IMR-90 (cell line): Measurements from ENCODE around the gene CDKAL1. TPM values are rescaled to one million over a fixed set of nuclear protein-coding genes. Genes with fewer than 3 reads are reported as not detected.

Experiments used
- ATAC-seq: fragments of 200-7000 bp; cut with Tn5 transposase; 2 replicates; pipeline ENCODE4 v1.9.1; 2020; ENCODE audit warnings: low read depth, mild to moderate bottlenecking, moderate library complexity
- BruUV-seq: library from RNA; stranded (reverse); fragments of 400-500 nt; replicated peaks from 2 replicates; lab custom pipeline; 2021; lab: Mats Ljungman, UMichigan
- CTCF ChIA-PET: fragments of 300-600 bp; formaldehyde crosslinking; extraction: SDS; loops from one replicate; lab custom pipeline; 2021; ENCODE audit warnings: antibody characterized with exemption; lab: Yijun Ruan, JAX
- POLR2A ChIA-PET: fragments of 300-600 bp; sonication (Branson Sonifier 250); formaldehyde crosslinking; loops from one replicate; lab custom pipeline; 2022; ENCODE audit warnings: antibody characterized with exemption; ENCODE audit not compliant: unreplicated experiment; lab: Charles Lee
- DNase-seq: peaks from one replicate; pipeline ENCODE4 v3.0.0; 2013
- H2AFZ ChIP-seq: replicated peaks from 2 replicates; pipeline ENCODE3; 2013; ENCODE audit warnings: low read length, mild to moderate bottlenecking; ENCODE audit not compliant: poor library complexity
- H2AK5ac ChIP-seq: 2 replicates; pipeline ENCODE4 v1.6.1; 2013; ENCODE audit warnings: low read depth, low read length, inconsistent platforms
- H2AK9ac ChIP-seq: replicated peaks from 2 replicates; pipeline ENCODE3; 2013; ENCODE audit warnings: mild to moderate bottlenecking, low read depth, low read length, moderate library complexity; ENCODE audit not compliant: poor library complexity
- H2BK120ac ChIP-seq: 2 replicates; pipeline ENCODE4 v1.6.1; 2013; ENCODE audit warnings: low read depth, low read length, inconsistent platforms
- H2BK15ac ChIP-seq: 3 replicates; pipeline ENCODE4 v1.6.1; 2013; ENCODE audit warnings: low read depth, low read length, inconsistent platforms
- H2BK20ac ChIP-seq: 2 replicates; pipeline ENCODE4 v1.6.1; 2013; ENCODE audit warnings: low read depth, mild to moderate bottlenecking, inconsistent platforms, low read length, moderate library complexity
- H2BK5ac ChIP-seq: 2 replicates; pipeline ENCODE4 v1.6.1; 2013; ENCODE audit warnings: mild to moderate bottlenecking, low read depth, low read length, inconsistent platforms; ENCODE audit not compliant: poor library complexity, severe bottlenecking
- H3K14ac ChIP-seq: replicated peaks from 2 replicates; pipeline ENCODE4 v1.6.1; 2013; ENCODE audit warnings: low read depth, low read length, inconsistent platforms
- H3K18ac ChIP-seq: 2 replicates; pipeline ENCODE4 v1.6.1; 2013; ENCODE audit warnings: low read depth, low read length, control low read depth
- H3K23ac ChIP-seq: 2 replicates; pipeline ENCODE4 v1.6.1; 2013; ENCODE audit warnings: low read depth, low read length, inconsistent platforms
- H3K27ac ChIP-seq: 2 replicates; pipeline ENCODE4 v1.5.1; 2013; ENCODE audit warnings: mild to moderate bottlenecking, control low read depth, low read length; ENCODE audit not compliant: insufficient read depth
- H3K27me3 ChIP-seq: 2 replicates; pipeline ENCODE4 v1.6.1; 2013; ENCODE audit warnings: low read length; ENCODE audit not compliant: control insufficient read depth, insufficient read depth
- H3K36me3 ChIP-seq: 2 replicates; pipeline ENCODE4 v1.6.1; 2013; ENCODE audit warnings: low read length, mixed read lengths; ENCODE audit not compliant: control insufficient read depth, insufficient read depth
- H3K4ac ChIP-seq: 2 replicates; pipeline ENCODE4 v1.6.1; 2013; ENCODE audit warnings: low read depth, low read length, inconsistent platforms
- H3K4me1 ChIP-seq: 2 replicates; pipeline ENCODE4 v1.6.1; 2013; ENCODE audit warnings: low read length, mixed read lengths; ENCODE audit not compliant: control insufficient read depth, insufficient read depth
- H3K4me2 ChIP-seq: 2 replicates; pipeline ENCODE4 v1.6.1; 2013; ENCODE audit warnings: low read depth, mild to moderate bottlenecking, control low read depth, low read length, moderate library complexity
- H3K4me3 ChIP-seq: 2 replicates; pipeline ENCODE4 v1.5.1; 2013; ENCODE audit warnings: low read depth, mild to moderate bottlenecking, control low read depth, low read length, moderate library complexity; ENCODE audit not compliant: insufficient read depth
- H3K56ac ChIP-seq: 2 replicates; pipeline ENCODE4 v1.6.1; 2013; ENCODE audit warnings: low read length, inconsistent platforms; ENCODE audit not compliant: insufficient read depth; ENCODE audit errors: extremely low read depth
- H3K79me1 ChIP-seq, 2 experiments: 2 replicates each; pipeline ENCODE4 v1.6.1; 2013; ENCODE audit warnings: low read length in 2 of 2, inconsistent platforms in 1 of 2, low read depth in 1 of 2
- H3K9ac ChIP-seq: 2 replicates; pipeline ENCODE4 v1.6.1; 2013; ENCODE audit warnings: low read depth, low read length, control low read depth
- H3K9me1 ChIP-seq: 2 replicates; pipeline ENCODE4 v1.6.1; 2013; ENCODE audit warnings: low read length, inconsistent platforms; ENCODE audit not compliant: insufficient read depth
- H3K9me3 ChIP-seq: 2 replicates; pipeline ENCODE4 v1.6.1; 2013; ENCODE audit warnings: low read length; ENCODE audit not compliant: control insufficient read depth, insufficient read depth
- H4K20me1 ChIP-seq: 2 replicates; pipeline ENCODE4 v1.6.1; 2013; ENCODE audit warnings: low read length, inconsistent platforms; ENCODE audit not compliant: insufficient read depth
- H4K5ac ChIP-seq: 2 replicates; pipeline ENCODE4 v1.6.1; 2013; ENCODE audit warnings: mild to moderate bottlenecking, low read depth, low read length, control low read depth
- H4K8ac ChIP-seq, 2 experiments: 2 replicates each; pipeline ENCODE4 v1.6.1; 2013; ENCODE audit warnings: low read depth in 2 of 2, low read length in 2 of 2, control low read depth in 1 of 2, inconsistent platforms in 1 of 2
- H4K91ac ChIP-seq: 2 replicates; pipeline ENCODE4 v1.6.1; 2013; ENCODE audit warnings: low read depth, low read length, inconsistent platforms; ENCODE audit not compliant: insufficient read depth
- CEBPB ChIP-seq: IDR thresholded peaks from 2 replicates; pipeline ENCODE4 v1.6.1; 2012; ENCODE audit warnings: low read depth, low read length, improper control_type of control experiment
- CHD1 ChIP-seq: IDR thresholded peaks from 2 replicates; pipeline ENCODE4 v1.6.1; 2012; ENCODE audit warnings: low read depth, low read length, improper control_type of control experiment
- CTCF ChIP-seq: conservative IDR thresholded peaks from 2 replicates; pipeline ENCODE4 v1.5.1; 2012; ENCODE audit warnings: mild to moderate bottlenecking, low read depth, low read length, improper control_type of control experiment
- FOS ChIP-seq: fragments of 150-350 bp; IDR thresholded peaks from 2 replicates; pipeline ENCODE4 v1.6.1; 2016; ENCODE audit warnings: low read depth, low read length
- MXI1 ChIP-seq: IDR thresholded peaks from 2 replicates; pipeline ENCODE4 v1.6.1; 2012; ENCODE audit warnings: low read depth, mild to moderate bottlenecking, low read length, moderate library complexity, borderline replicate concordance
- NFE2L2 ChIP-seq: fragments of 150-350 bp; IDR thresholded peaks from 2 replicates; pipeline ENCODE4 v1.6.1; 2016; ENCODE audit warnings: low read depth, mild to moderate bottlenecking, low read length
- POLR2A ChIP-seq: IDR thresholded peaks from 2 replicates; pipeline ENCODE4 v1.6.1; 2012; ENCODE audit warnings: mild to moderate bottlenecking, low read depth, low read length
- RAD21 ChIP-seq: IDR thresholded peaks from 2 replicates; pipeline ENCODE4 v1.6.1; 2012; ENCODE audit warnings: low read length, improper control_type of control experiment
- RCOR1 ChIP-seq: IDR thresholded peaks from 2 replicates; pipeline ENCODE4 v1.6.1; 2012; ENCODE audit warnings: mild to moderate bottlenecking, low read length, improper control_type of control experiment; ENCODE audit not compliant: insufficient replicate concordance
- RFX5 ChIP-seq: IDR thresholded peaks from 2 replicates; pipeline ENCODE4 v1.8.0; 2012; ENCODE audit warnings: low read depth, mild to moderate bottlenecking, low read length, moderate library complexity
- SMC3 ChIP-seq: fragments of 150-350 bp; IDR thresholded peaks from 2 replicates; pipeline ENCODE4 v1.6.1; 2016; ENCODE audit warnings: low read depth, mild to moderate bottlenecking, antibody characterized with exemption, low read length, moderate library complexity
- USF2 ChIP-seq: fragments of 150-350 bp; IDR thresholded peaks from 2 replicates; pipeline ENCODE4 v1.6.1; 2017; ENCODE audit warnings: mild to moderate bottlenecking, antibody characterized with exemption, low read length, low read depth
- WGBS, 2 experiments: methylation state at CpG; one replicate each; pipeline versions ENCODE4 v1.1.5 to v1.1.7; 2013; ENCODE audit warnings: missing lambda C conversion rate in 2 of 2; ENCODE audit not compliant: insufficient read length in 1 of 2; ENCODE audit errors: extremely low coverage in 2 of 2; 5-methylcytosine and 5-hydroxymethylcytosine counted together
- dilution Hi-C: fragments of 300-500 bp; cut with HindIII; formaldehyde crosslinking; loops from one replicate; pipeline ENCODE4 v1.14.3; 2018; ENCODE audit warnings: low sequenced_read_pairs; ENCODE audit not compliant: unreplicated experiment
- in situ Hi-C: fragments of 300-500 bp; cut with MboI; formaldehyde crosslinking; loops from 3 replicates; pipeline ENCODE4 v1.14.3; 2019; ENCODE audit warnings: low sequenced_read_pairs, inconsistent platforms, mixed read lengths
- intact Hi-C: fragments of 100-400 bp; cut with micrococcal nuclease; formaldehyde crosslinking; loops from 2 replicates; pipeline ENCODE4 v1.10.0; 2022
- polyA plus RNA-seq, 3 experiments: library from polyadenylated mRNA; depleted of rRNA; stranded (reverse); fragments of >200 nt; gene quantifications; 2 replicates each; pipeline ENCODE4 v1.2.3, GENCODE V29; 2012; ENCODE audit warnings: low replicate concordance in 1 of 3
- total RNA-seq: library from RNA; depleted of rRNA; stranded (reverse); fragments of >200 nt; gene quantifications from 2 replicates; pipeline ENCODE4 v1.2.3, GENCODE V29; 2012

Gene CDKAL1
- total and polyA plus RNA-seq, 2 of the 4 experiments (the other 2 are of a cell fraction), result 3.7 to 13.1 TPM

GRCh38 chr6:21230536-21230935, 696.3 kb downstream of the CDKAL1 start:
- no peak overlapping the region for H3K14ac ChIP-seq
- no peak overlapping the region for H2BK15ac ChIP-seq
- H3K18ac ChIP-seq, result no peak overlapping the region
- H2AK9ac ChIP-seq, result no peak overlapping the region
- H2BK120ac ChIP-seq, result no peak overlapping the region
- H3K23ac ChIP-seq, result no peak overlapping the region
- WGBS, 2 experiments, result 100% methylated on average over 1 of the region's 5 CpGs; no CpG with 5 or more reads in 1 of the 2 experiments
- H3K9me1 ChIP-seq, result peaks cover 5% of the 10 kb centered on the region
- in situ Hi-C loops, result no loop called here
- dilution Hi-C loops, result no loop called here
- intact Hi-C loops, result no loop called here
- no peaks in the 10 kb centered on the region for H3K27me3 ChIP-seq
- no peaks in the 10 kb centered on the region for H3K9me3 ChIP-seq
- no peak overlapping the region for H3K27ac ChIP-seq
- H4K5ac ChIP-seq, result no peak overlapping the region
- no peak for TF ChIP-seq CHD1
- TF ChIP-seq MXI1, result no peak
- TF ChIP-seq SMC3, result no peak
- TF ChIP-seq USF2, result no peak
- no peak for TF ChIP-seq RCOR1
- TF ChIP-seq RFX5, result no peak
- TF ChIP-seq CTCF, result no peak
- TF ChIP-seq NFE2L2, result no peak
- no peak for TF ChIP-seq RAD21
- no peak for TF ChIP-seq CEBPB
- no peak for TF ChIP-seq FOS
- no peak for TF ChIP-seq POLR2A
- no peak overlapping the region for H3K9ac ChIP-seq
- no peak overlapping the region for H3K4me2 ChIP-seq
- H3K56ac ChIP-seq, result no peak overlapping the region
- no peak overlapping the region for H2AFZ ChIP-seq
- no peak overlapping the region for H3K4ac ChIP-seq
- ChIA-PET CTCF (no interaction called here), POLR2A (no interaction called here)
- H2BK20ac ChIP-seq, result no peak overlapping the region
- no peaks in the 10 kb centered on the region for H3K79me1 ChIP-seq
- no peak for DNase-seq
- H3K4me1 ChIP-seq, result peaks cover 6% of the 10 kb centered on the region
- H3K4me3 ChIP-seq, result no peak overlapping the region
- no TSS peak for BruUV-seq
- no peaks in the 10 kb centered on the region for H4K20me1 ChIP-seq
- no peak overlapping the region for H4K8ac ChIP-seq
- H3K36me3 ChIP-seq, result peaks cover 2% of the 10 kb centered on the region; the same call in 1 of the 2 replicates
- no peak overlapping the region for H2BK5ac ChIP-seq
- ATAC-seq, result no peak
- H2AK5ac ChIP-seq, result no peak overlapping the region
- H4K91ac ChIP-seq, result no peak overlapping the region
